Measurements from ENCODE around the gene GDF10.

GRCh38 chr10:47332371-47332770 is 32.4 kb downstream of the GDF10 start:
- TF ChIP-seq, protein P1, sequence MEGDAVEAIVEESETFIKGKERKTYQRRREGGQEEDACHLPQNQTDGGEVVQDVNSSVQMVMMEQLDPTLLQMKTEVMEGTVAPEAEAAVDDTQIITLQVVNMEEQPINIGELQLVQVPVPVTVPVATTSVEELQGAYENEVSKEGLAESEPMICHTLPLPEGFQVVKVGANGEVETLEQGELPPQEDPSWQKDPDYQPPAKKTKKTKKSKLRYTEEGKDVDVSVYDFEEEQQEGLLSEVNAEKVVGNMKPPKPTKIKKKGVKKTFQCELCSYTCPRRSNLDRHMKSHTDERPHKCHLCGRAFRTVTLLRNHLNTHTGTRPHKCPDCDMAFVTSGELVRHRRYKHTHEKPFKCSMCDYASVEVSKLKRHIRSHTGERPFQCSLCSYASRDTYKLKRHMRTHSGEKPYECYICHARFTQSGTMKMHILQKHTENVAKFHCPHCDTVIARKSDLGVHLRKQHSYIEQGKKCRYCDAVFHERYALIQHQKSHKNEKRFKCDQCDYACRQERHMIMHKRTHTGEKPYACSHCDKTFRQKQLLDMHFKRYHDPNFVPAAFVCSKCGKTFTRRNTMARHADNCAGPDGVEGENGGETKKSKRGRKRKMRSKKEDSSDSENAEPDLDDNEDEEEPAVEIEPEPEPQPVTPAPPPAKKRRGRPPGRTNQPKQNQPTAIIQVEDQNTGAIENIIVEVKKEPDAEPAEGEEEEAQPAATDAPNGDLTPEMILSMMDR (IDR thresholded peaks at IDR 0.05), result no peak
- TF ChIP-seq EP300 (IDR thresholded peaks at IDR 0.05) (no peak), POLR2A (IDR thresholded peaks at IDR 0.05) (no peak), POLR2AphosphoS5 (IDR thresholded peaks at IDR 0.05) (no peak)
